Posterior cingulate gyrus (tissue), 11 donors: ENCODE results near the gene THUMPD3.

Experiments used
- DNase-seq, 10 donors: peaks; one replicate each; pipeline versions ENCODE4 v3.0.0 to v3.0.0-alpha.2; 2020 to 2021; ENCODE audit warnings: mixed read lengths in 3 of 10
- intact Hi-C: fragments of 100-400 bp; cut with DNase I; formaldehyde crosslinking; loops from one replicate; pipeline ENCODE4 v1.15.1; 2023

Gene THUMPD3

DNA sequence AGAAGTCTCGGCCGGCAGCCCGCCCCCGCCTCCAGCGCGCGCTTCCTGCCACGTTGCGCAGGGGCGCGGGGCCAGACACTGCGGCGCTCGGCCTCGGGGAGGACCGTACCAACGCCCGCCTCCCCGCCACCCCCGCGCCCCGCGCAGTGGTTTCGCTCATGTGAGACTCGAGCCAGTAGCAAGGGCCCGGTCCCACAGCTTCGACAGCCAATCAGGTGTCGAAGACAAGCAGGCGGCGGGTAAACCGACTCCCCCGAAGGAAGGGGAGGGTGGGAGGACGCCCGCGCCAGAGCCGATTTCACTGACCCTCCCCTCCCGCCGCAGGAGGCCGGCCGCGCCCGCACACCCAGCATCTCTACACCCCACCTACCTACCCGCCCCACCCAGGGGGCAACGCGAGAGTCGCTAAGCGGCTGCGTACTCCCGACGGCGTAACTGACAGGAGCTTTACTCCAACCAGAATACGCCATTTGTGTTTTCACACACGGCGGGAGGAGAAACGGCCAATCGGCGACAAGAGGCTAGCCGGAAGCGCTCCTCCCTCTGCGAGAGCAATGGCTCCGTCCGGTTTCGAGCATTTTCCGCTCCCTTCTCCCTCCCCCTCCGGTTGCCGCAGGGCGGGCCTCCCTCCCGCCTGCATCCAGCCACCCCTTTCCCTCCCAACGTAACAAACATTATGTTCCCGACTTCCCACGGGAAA, 33.9 kb downstream of the THUMPD3 start:
- DNase-seq, result peak; percentile 95 to 99 (median 96)
- intact Hi-C loops, result loop anchor here (5.0 kb wide), 1 partner anchor 34 kb away; the partner anchor contains the start of gene THUMPD3

GRCh38 chr3:9397332-9397905, 34.6 kb downstream of the THUMPD3 start, which contains the start of gene SETD5:
Gene SETD5 (plus strand): TSS chr3:9397615. CDS start chr3:9428939, 31,324 bp downstream.
- DNase-seq, result peak; percentile 97 to 100 (median 98)
- intact Hi-C loops, result loop anchor here (5.0 kb wide), 1 partner anchor 35 kb away; the partner anchor contains the start of gene THUMPD3

DNA sequence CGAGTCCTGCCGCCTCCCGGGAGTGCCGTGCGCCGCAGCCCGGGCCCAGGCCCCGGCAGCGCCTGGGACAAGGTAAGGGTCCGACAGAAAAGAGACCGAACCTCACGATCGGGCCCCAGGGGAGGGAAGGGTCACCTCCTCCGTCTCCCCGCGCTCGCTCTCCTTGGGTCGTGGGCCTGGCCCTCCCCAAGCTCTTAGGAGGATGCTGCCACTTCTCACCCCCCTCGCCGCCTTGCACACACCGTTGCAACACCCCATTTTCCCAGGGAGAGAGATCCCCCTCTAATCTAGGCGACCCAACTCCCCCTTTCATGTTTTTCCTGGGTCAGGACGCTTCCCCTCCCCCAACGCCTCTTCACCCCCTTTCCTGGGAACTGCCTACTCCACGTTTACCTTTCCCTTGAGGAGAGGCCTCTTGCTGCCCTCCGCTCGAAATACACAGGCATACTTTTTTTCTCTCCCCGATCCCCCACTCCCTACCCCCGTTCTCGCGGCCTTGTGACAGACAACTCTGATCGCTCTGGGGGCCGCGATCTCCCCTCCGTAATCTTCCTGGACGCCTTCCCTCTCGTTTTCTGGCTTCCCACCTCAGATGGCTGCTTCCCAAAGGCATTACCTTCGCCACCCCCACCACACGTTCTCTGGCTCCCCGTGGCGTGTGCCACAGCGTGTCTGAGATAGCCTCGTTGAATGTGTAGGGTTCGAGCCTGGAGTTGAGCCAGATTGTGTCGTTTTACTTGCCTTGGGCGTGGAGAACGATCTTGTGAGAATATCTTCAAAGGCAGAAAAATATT, 35.2 kb downstream of the THUMPD3 start:
- intact Hi-C loops, result loop anchor here (2.0 to 5.0 kb wide), 2 partner anchors 25 to 36 kb away; partner anchors contain the start of gene THUMPD3
- peak in 8 of 10 donors; percentile 8 to 85 (median 35) for DNase-seq

- DNase-seq, result no peak
- intact Hi-C loops, result loop anchor here (2.0 to 5.0 kb wide), 2 partner anchors 24 to 37 kb away; partner anchors contain the start of gene THUMPD3
These were observed 36.0 kb downstream of the THUMPD3 start for GRCh38 chr3:9398700-9399336.

DNA sequence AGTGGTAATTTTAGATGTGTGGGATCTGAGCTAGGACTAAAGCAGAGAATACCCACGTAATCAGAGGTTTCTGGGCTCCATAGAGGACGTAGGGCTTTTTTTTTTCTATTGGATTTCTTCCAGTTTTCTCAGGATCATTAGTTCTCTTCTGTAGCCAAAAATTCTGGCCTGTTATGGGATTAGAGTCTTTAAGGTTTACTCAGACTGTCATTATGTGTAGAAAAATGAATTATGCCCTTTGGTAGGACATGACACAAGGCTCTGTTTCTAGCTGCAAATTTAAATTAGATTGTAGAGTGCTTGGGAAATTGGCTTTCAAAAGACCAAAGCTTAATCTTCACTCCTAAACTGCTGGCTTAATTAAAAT, 36.5 kb downstream of the THUMPD3 start:
- no peak for DNase-seq
- intact Hi-C loops, result loop anchor here (2.0 to 5.0 kb wide), 2 partner anchors 23 to 37 kb away; partner anchors contain the start of gene THUMPD3

DNA sequence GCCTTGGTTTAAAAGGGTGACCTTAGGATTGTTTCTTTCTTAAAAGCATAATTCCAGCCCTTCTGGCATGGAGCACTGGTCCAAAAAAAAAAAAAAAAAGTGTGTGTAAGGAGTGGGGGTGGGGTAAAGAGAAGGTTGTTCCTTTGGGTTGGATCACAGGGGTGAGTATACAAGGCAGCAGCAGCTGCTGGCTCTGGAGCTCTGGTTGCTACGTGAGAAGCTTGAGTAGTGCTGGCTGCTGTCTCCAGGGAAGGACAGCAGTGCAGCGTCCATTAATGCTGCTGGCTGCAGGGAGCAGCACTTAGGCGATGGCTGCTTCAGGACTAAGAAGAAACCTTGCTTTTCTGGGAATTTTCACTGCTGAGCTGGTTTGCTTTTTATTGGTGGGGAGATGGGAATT, 36.9 kb downstream of the THUMPD3 start:
- DNase-seq, result peak in 9 of 10 donors; percentile 36 to 91 (median 58)
- intact Hi-C loops, result loop anchor here (2.0 to 5.0 kb wide), 2 partner anchors 23 to 37 kb away; partner anchors contain the start of gene THUMPD3

DNA sequence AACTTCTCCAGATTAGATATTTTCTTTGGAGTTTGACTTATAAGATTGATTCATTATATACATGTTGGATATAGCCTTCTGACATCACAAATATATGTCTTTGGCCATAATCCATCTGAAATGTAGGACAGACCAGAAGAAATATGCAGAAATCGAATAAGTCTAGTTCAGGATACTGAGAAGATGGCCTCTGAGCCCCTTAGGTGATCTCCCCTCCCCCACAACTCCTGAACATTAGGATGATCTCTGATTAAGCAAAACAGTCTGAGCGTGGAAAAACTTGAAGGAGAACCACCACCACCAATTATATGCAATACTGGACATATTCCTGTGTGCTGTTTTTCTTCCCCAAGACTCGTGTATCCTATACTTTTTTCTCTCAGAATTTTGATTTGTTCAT, 37.8 kb downstream of the THUMPD3 start:
- intact Hi-C loops, result no loop called here
- DNase-seq, result no peak

DNA sequence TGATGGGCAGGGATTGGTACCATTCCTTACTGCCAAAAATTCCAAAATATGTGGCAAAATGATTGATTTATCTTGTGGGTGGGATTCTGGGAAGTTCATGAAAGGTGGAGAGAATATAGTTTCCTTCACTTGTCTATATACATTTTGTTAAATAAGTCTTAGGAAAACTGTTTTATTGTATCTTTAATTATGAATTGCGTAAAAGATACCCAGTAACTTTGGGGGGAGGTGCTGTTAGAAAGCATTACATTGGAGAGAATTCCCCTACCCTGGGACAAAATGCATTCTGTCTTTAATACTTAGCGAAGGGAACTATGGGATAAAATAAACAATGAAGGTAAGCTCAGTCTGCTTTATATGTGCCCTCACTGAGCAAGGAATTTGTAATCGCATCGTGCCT, 39.1 kb downstream of the THUMPD3 start:
- DNase-seq, result no peak
- intact Hi-C loops, result no loop called here

DNA sequence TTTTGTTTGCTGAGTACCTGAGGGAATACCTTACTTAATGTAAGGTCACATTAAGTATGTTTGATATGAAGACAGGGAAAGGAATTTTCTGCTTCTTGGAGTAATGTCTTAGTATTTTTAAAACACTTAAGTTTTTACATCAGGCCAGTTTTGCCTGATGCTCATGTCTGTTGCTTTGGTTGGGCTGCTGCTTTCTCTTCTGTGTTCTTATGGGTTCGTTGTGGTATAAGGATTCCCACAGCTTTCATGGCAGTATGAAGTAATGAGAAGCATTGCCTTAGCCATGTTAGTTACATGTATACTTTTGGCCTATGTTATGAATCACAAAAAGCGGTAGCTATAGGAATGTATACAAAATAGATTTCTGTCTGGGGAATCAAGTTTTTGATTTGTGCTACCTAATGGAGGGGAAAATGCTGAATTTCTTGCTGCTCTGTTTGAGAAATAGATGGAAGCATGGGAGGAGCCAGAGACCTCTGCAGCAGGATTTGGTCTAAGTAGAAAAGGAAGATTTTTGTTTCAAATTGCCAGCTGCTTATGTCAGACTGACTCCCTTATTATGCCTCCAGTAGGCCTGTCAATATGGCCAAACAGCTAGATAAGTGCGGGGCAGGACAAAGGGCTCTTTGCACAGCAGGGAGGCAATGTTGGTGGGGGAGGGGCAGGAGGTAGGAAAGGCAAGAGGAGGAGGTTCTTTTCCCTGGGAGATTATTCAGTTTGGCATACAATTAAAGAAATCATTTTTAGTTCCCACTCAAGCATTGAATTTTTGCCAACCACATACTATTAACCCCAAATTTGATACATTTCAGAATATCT, 39.8 kb downstream of the THUMPD3 start:
- intact Hi-C loops, result no loop called here
- peak in 7 of 10 donors; percentile 26 to 91 (median 58) for DNase-seq

GRCh38 chr3:9403463-9403862, 40.6 kb downstream of the THUMPD3 start:
- intact Hi-C loops, result no loop called here
- no peak for DNase-seq

GRCh38 chr3:9404680-9405079, 41.8 kb downstream of the THUMPD3 start:
- intact Hi-C loops, result no loop called here
- DNase-seq, result no peak

GRCh38 chr3:9405756-9406155, 42.9 kb downstream of the THUMPD3 start:
- DNase-seq, result no peak
- intact Hi-C loops, result no loop called here

DNA sequence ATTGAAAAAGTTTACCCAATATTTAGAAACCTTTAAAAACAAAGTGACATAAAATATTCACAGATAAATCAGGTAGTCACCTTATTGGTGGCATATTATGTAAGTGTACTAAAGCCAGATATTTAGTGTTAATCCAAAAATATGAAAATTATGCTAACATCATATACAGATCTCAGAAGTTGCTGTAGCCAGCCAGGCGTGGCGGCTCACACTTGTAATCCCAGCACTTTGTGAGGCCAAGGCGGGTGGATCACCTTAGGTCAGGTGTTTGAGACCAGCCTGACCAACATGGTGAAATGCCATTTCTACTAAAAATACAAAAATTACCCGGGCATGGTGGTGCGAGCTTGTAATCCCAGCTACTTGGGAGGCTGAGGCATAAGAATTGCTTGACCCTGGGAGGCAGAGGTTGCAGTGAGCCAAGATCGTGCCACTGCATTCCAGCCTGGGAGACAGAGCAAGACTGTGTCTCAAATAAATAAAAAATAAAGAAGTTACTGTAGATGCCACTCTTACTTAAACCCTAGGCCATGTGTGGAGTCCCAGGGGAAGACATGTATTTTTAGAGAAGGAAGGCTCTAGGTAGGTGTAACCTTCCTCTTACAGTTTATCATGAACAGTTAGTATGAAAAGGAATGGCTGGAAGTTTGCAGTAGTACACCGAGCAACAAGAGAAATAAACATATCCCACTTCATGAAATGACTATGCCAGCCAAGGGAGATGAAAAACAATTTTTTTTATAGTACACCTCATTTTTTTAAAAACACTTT, 44.2 kb downstream of the THUMPD3 start:
- intact Hi-C loops, result no loop called here
- DNase-seq, result no peak

DNA sequence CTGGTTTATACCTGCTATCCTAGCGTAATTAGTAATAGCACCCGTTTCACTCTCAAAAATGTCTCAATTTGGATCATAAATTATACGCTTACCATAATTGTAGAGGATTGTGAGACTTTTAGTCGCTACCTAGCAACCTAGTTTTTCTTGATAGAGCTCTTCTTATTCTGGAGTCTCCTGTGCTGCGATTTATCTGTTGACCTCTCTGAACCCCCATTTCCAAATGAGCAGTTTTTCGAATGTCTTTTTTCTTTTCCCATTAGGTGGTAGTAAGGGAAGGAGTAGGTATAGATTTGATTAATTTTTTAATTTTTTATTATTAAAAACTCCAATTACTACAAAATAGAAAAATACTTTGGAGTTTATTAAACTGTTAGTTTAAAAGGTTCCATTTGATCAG, 45.2 kb downstream of the THUMPD3 start:
- no peak for DNase-seq
- intact Hi-C loops, result no loop called here

- intact Hi-C loops, result no loop called here
- no peak for DNase-seq
These were observed 45.7 kb downstream of the THUMPD3 start for GRCh38 chr3:9408546-9408945.

DNA sequence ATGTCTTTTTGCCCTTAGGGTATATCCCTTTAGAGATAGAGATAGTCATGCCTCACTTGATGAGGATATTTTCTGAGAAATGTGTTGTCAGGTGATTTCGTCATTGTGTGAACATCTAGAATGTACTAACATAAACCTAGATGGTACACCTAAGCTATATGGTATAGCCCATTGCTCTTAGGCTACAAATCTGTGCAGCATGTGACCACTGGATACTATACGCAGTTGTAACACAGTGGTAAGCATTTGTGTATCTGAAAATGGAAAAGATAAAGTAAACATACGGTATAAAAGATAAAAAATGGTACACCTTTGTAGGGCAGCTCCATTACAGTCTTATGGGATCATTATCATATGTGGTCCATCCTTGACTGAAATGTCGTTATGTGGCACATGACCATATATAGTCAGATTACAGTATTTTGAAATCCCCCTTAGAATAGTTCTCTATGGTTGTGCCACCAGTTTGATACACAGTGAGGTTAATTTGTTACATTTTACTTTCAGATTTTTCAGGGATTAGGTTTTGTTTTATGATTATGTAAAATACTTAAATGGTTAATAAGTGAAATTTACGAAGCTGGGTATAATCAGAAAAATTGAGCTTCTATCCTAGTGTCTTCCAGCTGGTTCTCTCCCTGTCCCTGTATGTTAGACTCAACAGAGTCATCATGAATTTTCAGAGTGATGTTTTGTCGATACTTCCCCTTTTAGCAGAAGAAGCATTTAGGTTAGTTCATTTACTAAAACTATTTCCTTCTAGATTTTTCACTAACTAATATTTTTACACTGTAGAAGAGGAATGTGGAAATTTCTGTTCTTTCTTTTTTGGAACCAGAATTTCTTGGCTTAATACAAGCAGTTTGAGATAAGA, 47.4 kb downstream of the THUMPD3 start:
- DNase-seq, result no peak
- intact Hi-C loops, result no loop called here

DNA sequence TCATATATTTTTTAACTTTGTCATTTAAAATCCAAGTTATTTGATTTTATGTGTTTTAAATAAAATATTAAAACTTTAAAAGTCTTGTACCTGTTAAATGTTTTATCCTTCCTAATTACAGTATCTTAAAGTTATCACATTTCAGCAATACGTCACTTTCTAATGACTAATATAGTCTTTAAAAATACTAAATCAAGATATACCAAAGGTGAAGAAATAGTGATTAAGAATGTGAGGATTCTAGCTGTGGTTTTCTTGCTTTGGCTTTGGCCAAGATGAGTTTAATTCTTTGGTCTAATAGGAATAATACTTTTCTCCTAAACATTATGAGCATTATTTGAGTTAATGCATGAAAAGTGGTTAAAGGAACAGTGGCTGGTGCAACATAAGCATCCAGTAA, 48.4 kb downstream of the THUMPD3 start:
- no peak for DNase-seq
- intact Hi-C loops, result no loop called here

- intact Hi-C loops, result no loop called here
- no peak for DNase-seq
These were observed 49.4 kb downstream of the THUMPD3 start for GRCh38 chr3:9412293-9412692.
